Calu3 (cell line): Measurements from ENCODE around the gene CLCNKB. TPM values are rescaled to one million over a fixed set of nuclear protein-coding genes. Genes with fewer than 3 reads are reported as not detected.

Experiments
- BruUV-seq: library from RNA; stranded (reverse); fragments of 400-500 nt; replicated peaks from 2 replicates; lab custom pipeline; 2021; lab: Mats Ljungman, UMichigan
- CTCF ChIA-PET: fragments of 300-600 bp; sonication (Branson Sonifier 250); formaldehyde crosslinking; loops from one replicate; lab custom pipeline; 2022; ENCODE audit warnings: antibody characterized with exemption; lab: Charles Lee
- DNase-seq: peaks from one replicate; pipeline ENCODE4 v3.0.0; 2022
- H3K27ac Mint-ChIP-seq: one replicate; pipeline ENCODE4 v1.8.0; 2022; ENCODE audit warnings: mixed read lengths; ENCODE audit not compliant: unreplicated experiment
- H3K27me3 Mint-ChIP-seq: one replicate; pipeline ENCODE4 v1.8.0; 2022; ENCODE audit warnings: mixed read lengths; ENCODE audit not compliant: unreplicated experiment
- H3K36me3 Mint-ChIP-seq: one replicate; pipeline ENCODE4 v1.8.0; 2022; ENCODE audit warnings: mild to moderate bottlenecking, moderate library complexity, mixed read lengths; ENCODE audit not compliant: insufficient read depth, unreplicated experiment
- H3K4me1 Mint-ChIP-seq: one replicate; pipeline ENCODE4 v1.8.0; 2022; ENCODE audit warnings: mild to moderate bottlenecking, low read depth, mixed read lengths; ENCODE audit not compliant: unreplicated experiment
- H3K4me3 Mint-ChIP-seq: one replicate; pipeline ENCODE4 v1.8.0; 2022; ENCODE audit warnings: mild to moderate bottlenecking, low read depth, moderate library complexity, mixed read lengths; ENCODE audit not compliant: unreplicated experiment
- H3K9me3 Mint-ChIP-seq: one replicate; pipeline ENCODE4 v1.8.0; 2022; ENCODE audit warnings: low read depth, mixed read lengths; ENCODE audit not compliant: unreplicated experiment
- intact Hi-C: fragments of 100-400 bp; cut with micrococcal nuclease; formaldehyde crosslinking; loops from one replicate; pipeline ENCODE4 v1.10.0; 2022; ENCODE audit not compliant: unreplicated experiment
- total RNA-seq: library from RNA; stranded (reverse); gene quantifications from 2 replicates; pipeline ENCODE4 v1.2.3, GENCODE V29; 2022
- TF ChIP-seq, protein P1 (sequence below): fragments of 200-600 bp; IDR thresholded peaks from one replicate; pipeline ENCODE4 v1.8.0; 2022; ENCODE audit warnings: antibody characterized with exemption; ENCODE audit not compliant: unreplicated experiment

CLCNKB gene
- total RNA-seq, 1 experiment from 2014 or later = not detected

DNA sequence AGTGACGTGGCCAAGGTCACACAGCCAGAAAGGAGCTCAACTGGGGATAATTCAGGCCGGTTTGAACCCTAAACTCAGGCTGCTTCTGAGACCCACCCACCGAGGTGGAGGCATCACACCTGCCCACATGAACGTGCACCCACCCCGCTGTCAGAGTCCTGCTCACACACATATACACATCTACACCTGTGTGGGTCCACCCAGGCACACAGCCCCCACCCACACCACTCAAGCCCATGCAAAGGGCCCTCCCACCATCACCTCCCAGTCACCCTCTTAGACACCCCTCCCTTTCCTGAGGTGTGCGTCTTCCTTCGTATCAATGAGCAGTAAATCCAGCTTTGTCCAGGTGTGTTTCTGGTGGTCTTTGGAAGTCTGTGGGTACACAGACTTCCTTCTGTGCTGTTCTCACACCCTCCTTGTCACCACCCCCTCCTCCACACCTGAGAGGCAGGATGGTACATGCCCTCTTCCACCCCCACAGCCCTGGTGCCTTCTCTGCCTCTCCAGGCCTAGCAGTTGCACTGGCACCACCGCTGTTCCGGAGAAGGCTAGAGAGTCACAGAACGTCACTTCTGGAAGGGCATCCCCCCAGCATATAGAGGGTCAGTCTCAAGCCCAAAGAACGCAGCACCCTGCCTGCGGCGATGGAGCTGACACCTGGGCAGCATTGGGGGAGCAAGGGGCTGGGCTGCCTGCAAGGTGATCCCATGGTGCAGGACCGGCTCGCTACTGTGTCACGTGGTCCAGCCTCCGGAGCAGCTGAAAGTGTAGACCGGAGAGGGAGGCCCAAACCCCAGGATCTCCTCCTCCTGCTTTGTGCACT, 48.7 kb downstream of the CLCNKB start:
- TF ChIP-seq, protein P1, sequence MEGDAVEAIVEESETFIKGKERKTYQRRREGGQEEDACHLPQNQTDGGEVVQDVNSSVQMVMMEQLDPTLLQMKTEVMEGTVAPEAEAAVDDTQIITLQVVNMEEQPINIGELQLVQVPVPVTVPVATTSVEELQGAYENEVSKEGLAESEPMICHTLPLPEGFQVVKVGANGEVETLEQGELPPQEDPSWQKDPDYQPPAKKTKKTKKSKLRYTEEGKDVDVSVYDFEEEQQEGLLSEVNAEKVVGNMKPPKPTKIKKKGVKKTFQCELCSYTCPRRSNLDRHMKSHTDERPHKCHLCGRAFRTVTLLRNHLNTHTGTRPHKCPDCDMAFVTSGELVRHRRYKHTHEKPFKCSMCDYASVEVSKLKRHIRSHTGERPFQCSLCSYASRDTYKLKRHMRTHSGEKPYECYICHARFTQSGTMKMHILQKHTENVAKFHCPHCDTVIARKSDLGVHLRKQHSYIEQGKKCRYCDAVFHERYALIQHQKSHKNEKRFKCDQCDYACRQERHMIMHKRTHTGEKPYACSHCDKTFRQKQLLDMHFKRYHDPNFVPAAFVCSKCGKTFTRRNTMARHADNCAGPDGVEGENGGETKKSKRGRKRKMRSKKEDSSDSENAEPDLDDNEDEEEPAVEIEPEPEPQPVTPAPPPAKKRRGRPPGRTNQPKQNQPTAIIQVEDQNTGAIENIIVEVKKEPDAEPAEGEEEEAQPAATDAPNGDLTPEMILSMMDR = no peak
- Mint-ChIP-seq H3K4me1 (peaks cover 10% of the 10 kb centered on the region), H3K27me3 (peaks cover 28% of the 10 kb centered on the region), H3K36me3 (peaks cover 3% of the 10 kb centered on the region), H3K4me3 (no peak overlapping the region), H3K9me3 (no peaks in the 10 kb centered on the region), H3K27ac (no peak overlapping the region)
- intact Hi-C loops = no loop called here
- no TSS peak for BruUV-seq
- no peak for DNase-seq
- CTCF ChIA-PET = no interaction called here

DNA sequence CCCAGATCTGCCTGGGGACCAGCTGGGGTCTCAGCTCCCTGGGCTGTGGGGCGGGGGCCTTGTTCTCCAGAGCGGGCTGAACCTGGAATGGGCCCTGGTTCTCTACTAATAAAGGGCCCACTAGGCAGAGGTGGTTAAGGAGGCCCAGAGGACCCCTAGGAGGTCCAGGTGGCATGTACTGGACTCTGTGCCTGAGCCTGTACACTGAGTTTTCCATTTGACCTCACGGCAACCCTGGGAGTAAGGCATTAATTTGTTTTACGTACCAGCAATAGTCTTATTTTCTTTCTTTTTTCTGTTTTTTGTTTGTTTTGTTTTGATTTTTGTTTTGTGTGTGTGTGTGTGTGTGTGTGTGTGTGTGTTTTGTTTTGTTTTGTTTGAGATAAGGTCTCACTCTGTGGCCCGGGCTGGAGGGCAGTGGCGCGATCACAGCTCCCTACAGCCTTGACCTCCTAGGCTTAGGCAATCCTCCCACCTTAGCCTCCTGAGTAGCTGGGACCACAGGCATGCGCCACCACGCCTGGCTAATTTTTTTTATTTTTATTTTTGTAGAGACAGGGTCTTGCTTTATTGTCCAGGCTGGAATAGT, 49.4 kb downstream of the CLCNKB start:
- DNase-seq = no peak
- peaks cover 28% of the 10 kb centered on the region for H3K27me3 Mint-ChIP-seq
- TF ChIP-seq, protein P1 = no peak
- peaks cover 10% of the 10 kb centered on the region for H3K4me1 Mint-ChIP-seq
- no peak overlapping the region for H3K27ac Mint-ChIP-seq
- no peaks in the 10 kb centered on the region for H3K9me3 Mint-ChIP-seq
- CTCF ChIA-PET = interaction anchor here (0.5 to 0.9 kb wide), 2 partner anchors 38 to 614 kb away, joined by 3 to 5 read pairs; no protein-coding TSS in a partner anchor
- no peak overlapping the region for H3K4me3 Mint-ChIP-seq
- intact Hi-C loops = no loop called here
- peaks cover 3% of the 10 kb centered on the region for H3K36me3 Mint-ChIP-seq
- BruUV-seq = no TSS peak

DNA sequence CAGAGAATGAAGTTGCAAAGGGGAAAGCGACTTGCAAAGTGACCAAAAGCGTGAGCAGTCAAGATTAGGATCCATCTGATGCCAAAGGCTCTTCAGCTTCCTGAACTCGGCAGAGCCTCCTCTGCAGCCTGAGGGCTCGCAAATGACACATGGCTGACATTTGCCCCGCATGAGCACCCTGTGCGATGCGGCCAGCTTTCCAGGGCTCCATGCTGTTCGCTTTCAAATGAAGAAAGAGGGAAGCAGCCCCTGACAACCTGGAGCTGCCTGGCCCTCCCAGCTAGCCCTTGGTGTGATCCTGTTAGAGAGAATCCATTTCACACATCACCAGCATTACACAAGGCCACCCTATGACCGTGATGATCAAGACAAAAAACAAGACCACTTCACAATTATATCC, 50.0 kb downstream of the CLCNKB start:
- TF ChIP-seq, protein P1 = no peak
- Mint-ChIP-seq H3K4me3 (no peak overlapping the region), H3K4me1 (peaks cover 10% of the 10 kb centered on the region), H3K27me3 (peaks cover 28% of the 10 kb centered on the region), H3K36me3 (peaks cover 3% of the 10 kb centered on the region), H3K9me3 (no peaks in the 10 kb centered on the region), H3K27ac (no peak overlapping the region)
- BruUV-seq = no TSS peak
- CTCF ChIA-PET = interaction anchor here (0.5 to 0.9 kb wide), 2 partner anchors 38 to 614 kb away, joined by 3 to 5 read pairs; no protein-coding TSS in a partner anchor
- no peak for DNase-seq
- intact Hi-C loops = no loop called here

DNA sequence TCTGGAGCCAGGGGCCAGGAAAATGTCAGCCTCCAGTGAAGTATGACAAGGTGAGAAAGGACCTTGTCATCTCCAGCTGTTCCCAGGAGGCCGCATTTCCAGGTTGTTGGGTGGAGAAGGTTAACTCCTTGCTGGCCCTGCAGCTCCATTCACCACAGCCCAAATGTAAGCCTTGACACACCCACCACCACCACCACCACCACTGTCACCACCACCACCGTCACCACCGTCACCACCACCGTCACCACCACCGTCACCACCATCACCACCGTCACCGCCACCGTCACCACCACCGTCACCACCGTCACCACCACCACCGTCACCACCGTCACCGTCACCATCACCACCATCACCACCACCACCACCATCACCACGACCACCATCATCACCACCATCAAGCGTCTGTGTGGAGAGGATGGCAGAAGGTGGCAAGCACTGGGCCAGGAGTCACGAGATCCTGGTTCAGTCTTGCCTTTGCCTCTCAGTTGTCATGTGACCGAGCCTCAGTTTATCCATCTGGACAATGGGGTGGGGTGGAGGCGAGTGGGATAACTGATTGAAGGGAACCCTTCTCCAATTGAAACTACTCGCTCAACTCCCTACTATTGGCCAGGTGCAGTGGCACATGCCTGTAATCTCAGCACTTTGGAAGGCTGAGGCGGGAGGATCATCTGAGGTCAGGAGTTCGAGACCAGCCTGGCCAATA, 51.0 kb downstream of the CLCNKB start:
- Mint-ChIP-seq H3K9me3 (no peaks in the 10 kb centered on the region), H3K27me3 (peaks cover 28% of the 10 kb centered on the region), H3K4me1 (peaks cover under 1% of the 10 kb centered on the region), H3K36me3 (peaks cover 3% of the 10 kb centered on the region), H3K4me3 (no peak overlapping the region), H3K27ac (no peak overlapping the region)
- no peak for DNase-seq
- CTCF ChIA-PET = no interaction called here
- intact Hi-C loops = no loop called here
- no TSS peak for BruUV-seq
- TF ChIP-seq, protein P1 = no peak
